ENCODE results near the gene SVIL. TPM values are rescaled to one million over a fixed set of nuclear protein-coding genes. Genes with fewer than 3 reads are reported as not detected.
"Not testable (repeated sequence)": the region's sequence is repeated elsewhere in the genome, so short reads cannot be mapped to it uniquely, and the experiment has no call there.

SVIL gene
- total RNA-seq, 1 donor, result 7.8 TPM

- no peak overlapping the region for H3K4me3 ChIP-seq (ENCODE audit: low read depth, low read length)
- TF ChIP-seq CTCF (IDR thresholded peaks at IDR 0.05; ENCODE audit: insufficient read depth, low read depth, low read length), result no peak
- DNase-seq (ENCODE audit: low read depth), result no peak
Measured at GRCh38 chr10:29611781-29612381, 22.9 kb downstream of the SVIL start.

- no peak for TF ChIP-seq CTCF (IDR thresholded peaks at IDR 0.05; ENCODE audit: insufficient read depth, low read depth, low read length)
- DNase-seq (ENCODE audit: low read depth), result no peak
- H3K4me3 ChIP-seq (ENCODE audit: low read depth, low read length), result no peak overlapping the region
Measured at GRCh38 chr10:29610876-29611647, 23.7 kb downstream of the SVIL start.

GRCh38 chr10:29610331-29610730, 24.4 kb downstream of the SVIL start:
- not testable (repeated sequence) for H3K4me3 ChIP-seq (ENCODE audit: low read depth, low read length); DNase-seq (ENCODE audit: low read depth)

GRCh38 chr10:29609696-29610095, 25.1 kb downstream of the SVIL start:
- TF ChIP-seq CTCF (IDR thresholded peaks at IDR 0.05; ENCODE audit: insufficient read depth, low read depth, low read length), result no peak
- H3K4me3 ChIP-seq (ENCODE audit: low read depth, low read length), result no peak overlapping the region
- no peak for DNase-seq (ENCODE audit: low read depth)

- DNase-seq (ENCODE audit: low read depth), result no peak
- H3K4me3 ChIP-seq (ENCODE audit: low read depth, low read length), result no peak overlapping the region
- TF ChIP-seq CTCF (IDR thresholded peaks at IDR 0.05; ENCODE audit: insufficient read depth, low read depth, low read length), result no peak
Measured at GRCh38 chr10:29608476-29609301, 26.1 kb downstream of the SVIL start.

- no peak for TF ChIP-seq CTCF (IDR thresholded peaks at IDR 0.05; ENCODE audit: insufficient read depth, low read depth, low read length)
- DNase-seq (ENCODE audit: low read depth), result no peak
- H3K4me3 ChIP-seq (ENCODE audit: low read depth, low read length), result no peak overlapping the region
Measured at GRCh38 chr10:29608062-29608461, 26.7 kb downstream of the SVIL start.

- H3K4me3 ChIP-seq (ENCODE audit: low read depth, low read length), result no peak overlapping the region
- DNase-seq (ENCODE audit: low read depth), result no peak
- TF ChIP-seq CTCF (IDR thresholded peaks at IDR 0.05; ENCODE audit: insufficient read depth, low read depth, low read length), result no peak
Measured at GRCh38 chr10:29607576-29607975, 27.2 kb downstream of the SVIL start.

- H3K4me3 ChIP-seq (ENCODE audit: low read depth, low read length); DNase-seq (ENCODE audit: low read depth): not testable (repeated sequence)
Measured at GRCh38 chr10:29606693-29607092, 28.1 kb downstream of the SVIL start.

All from fibroblast of villous mesenchyme (primary cell).